Karpas-422 (cell line): ENCODE measurements around the gene C9orf153. TPM values are rescaled to one million over a fixed set of nuclear protein-coding genes. Genes with fewer than 3 reads are reported as not detected.
A peak's percentile ranks its signal among the peaks of the same experiment; 100 is the strongest.

ENCODE experiments used
- DNase-seq: peaks from one replicate; pipeline ENCODE4 v3.0.0-alpha.2; 2015
- H2AFZ ChIP-seq: fragments of 200-600 bp; sonication (generic); 2 replicates; pipeline ENCODE4 v1.6.1; 2014; ENCODE audit warnings: antibody characterized with exemption, low read length, mixed read lengths
- H3K27ac ChIP-seq: fragments of 200-600 bp; sonication (generic); 2 replicates; pipeline ENCODE4 v1.5.1; 2014; ENCODE audit warnings: mild to moderate bottlenecking, low read length, moderate library complexity
- H3K27me3 ChIP-seq: fragments of 200-600 bp; sonication (generic); 2 replicates; pipeline ENCODE4 v1.6.1; 2014; ENCODE audit warnings: low read length, mixed read lengths
- H3K36me3 ChIP-seq: fragments of 200-600 bp; sonication (generic); 2 replicates; pipeline ENCODE4 v1.6.1; 2014; ENCODE audit warnings: low read length, mixed read lengths; ENCODE audit not compliant: insufficient read depth
- H3K4me1 ChIP-seq: fragments of 200-600 bp; sonication (generic); 2 replicates; pipeline ENCODE4 v1.6.1; 2014; ENCODE audit warnings: mild to moderate bottlenecking, low read length, mixed read lengths
- H3K4me2 ChIP-seq: fragments of 200-600 bp; sonication (generic); 2 replicates; pipeline ENCODE4 v1.6.1; 2014; ENCODE audit warnings: low read length, low read depth, mild to moderate bottlenecking; ENCODE audit not compliant: poor library complexity, severe bottlenecking
- H3K4me3 ChIP-seq: fragments of 200-600 bp; sonication (generic); 2 replicates; pipeline ENCODE4 v1.5.1; 2014; ENCODE audit warnings: mild to moderate bottlenecking, antibody characterized with exemption, low read length, mixed read lengths
- H3K79me2 ChIP-seq: fragments of 200-600 bp; sonication (generic); 2 replicates; pipeline ENCODE4 v1.6.1; 2014; ENCODE audit warnings: mild to moderate bottlenecking, low read length, mixed read lengths
- H3K9ac ChIP-seq: fragments of 200-600 bp; sonication (generic); 2 replicates; pipeline ENCODE4 v1.6.0; 2014; ENCODE audit warnings: low read length
- H3K9me2 ChIP-seq: fragments of 200-600 bp; sonication (generic), shearing (Covaris generic); replicated peaks from 2 replicates; pipeline ENCODE4 v1.6.0; 2014; ENCODE audit warnings: mild to moderate bottlenecking, low read length, moderate library complexity; ENCODE audit not compliant: insufficient read depth
- H3K9me3 ChIP-seq: fragments of 300-700, 200-600 bp; sonication (generic); 2 replicates; pipeline ENCODE4 v1.6.1; 2014; ENCODE audit warnings: low read length, mixed read lengths
- H4K20me1 ChIP-seq: fragments of 200-600 bp; sonication (generic); 2 replicates; pipeline ENCODE4 v1.6.1; 2014; ENCODE audit warnings: mild to moderate bottlenecking, antibody characterized with exemption, low read length, low read depth; ENCODE audit not compliant: insufficient read depth
- total RNA-seq: library from RNA; depleted of rRNA; stranded (reverse); fragments of >200 nt; shearing (Covaris generic); gene quantifications from 2 replicates; pipeline ENCODE4 v1.2.3, GENCODE V29; 2014; ENCODE audit warnings: low replicate concordance

C9orf153 gene
- total RNA-seq, 1 experiment from 2014 or later: 2.9 TPM

DNA sequence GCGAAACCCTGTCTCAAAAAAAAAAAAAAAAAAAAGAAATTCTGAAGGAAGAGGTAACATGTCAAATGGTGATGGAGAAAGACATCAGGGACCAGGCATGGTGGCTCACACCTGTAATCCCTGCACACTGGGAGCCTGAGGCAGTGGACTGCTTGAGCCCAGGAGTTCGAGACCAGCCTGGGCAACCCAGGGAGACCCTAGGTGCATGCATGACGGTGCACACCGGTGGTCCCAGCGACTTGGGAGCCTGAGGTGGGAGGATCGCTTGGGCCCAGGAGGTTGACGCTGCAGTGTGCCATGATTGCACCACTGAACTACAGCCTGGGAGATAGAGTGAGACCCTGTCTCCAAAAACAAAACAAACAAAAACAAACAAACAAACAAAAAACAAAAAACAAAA is 21.1 kb upstream of the C9orf153 start:
- Histone ChIP-seq H3K27ac (no peak overlapping the region), H2AFZ (no peak overlapping the region), H3K4me1 (peaks cover 61% of the 10 kb centered on the region), H3K9ac (peak overlapping the region; percentile 93), H3K9me3 (no peaks in the 10 kb centered on the region), H3K79me2 (peaks cover 64% of the 10 kb centered on the region), H4K20me1 (no peaks in the 10 kb centered on the region), H3K4me2 (peak overlapping the region; percentile 80), H3K9me2 (no peaks in the 10 kb centered on the region), H3K4me3 (peak overlapping the region; percentile 91), H3K36me3 (peaks cover 7% of the 10 kb centered on the region; the same call in 1 of the 2 replicates), H3K27me3 (no peaks in the 10 kb centered on the region)
- DNase-seq: no peak

DNA sequence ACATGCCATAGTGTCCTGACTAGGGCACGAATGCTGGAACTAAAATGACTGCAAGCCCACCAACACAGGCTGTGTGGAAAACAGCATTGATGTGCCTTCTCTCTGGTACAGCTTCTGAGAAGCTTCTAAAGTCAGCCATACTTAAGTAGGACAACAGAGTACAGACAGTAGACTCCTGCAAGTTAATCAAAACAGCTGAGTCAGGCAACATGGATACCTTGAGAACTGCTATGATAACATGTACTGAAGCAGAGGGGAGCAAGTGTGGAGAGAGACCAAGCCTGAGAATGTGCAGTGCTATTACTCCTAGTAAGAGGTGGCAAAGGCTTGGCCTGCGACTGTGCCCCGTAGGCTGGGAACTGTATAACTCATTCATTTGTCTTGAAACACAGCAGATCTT is 20.4 kb upstream of the C9orf153 start:
- Histone ChIP-seq H3K27ac (no peak overlapping the region), H3K4me3 (no peak overlapping the region), H3K4me2 (peak overlapping the region; percentile 80), H3K9me3 (no peaks in the 10 kb centered on the region), H3K4me1 (peaks cover 55% of the 10 kb centered on the region), H2AFZ (no peak overlapping the region), H3K27me3 (no peaks in the 10 kb centered on the region), H3K9me2 (no peaks in the 10 kb centered on the region), H3K36me3 (peaks cover 7% of the 10 kb centered on the region; the same call in 1 of the 2 replicates), H4K20me1 (no peaks in the 10 kb centered on the region), H3K79me2 (peaks cover 72% of the 10 kb centered on the region), H3K9ac (no peak overlapping the region; the same call in 1 of the 2 replicates)
- no peak for DNase-seq

DNA sequence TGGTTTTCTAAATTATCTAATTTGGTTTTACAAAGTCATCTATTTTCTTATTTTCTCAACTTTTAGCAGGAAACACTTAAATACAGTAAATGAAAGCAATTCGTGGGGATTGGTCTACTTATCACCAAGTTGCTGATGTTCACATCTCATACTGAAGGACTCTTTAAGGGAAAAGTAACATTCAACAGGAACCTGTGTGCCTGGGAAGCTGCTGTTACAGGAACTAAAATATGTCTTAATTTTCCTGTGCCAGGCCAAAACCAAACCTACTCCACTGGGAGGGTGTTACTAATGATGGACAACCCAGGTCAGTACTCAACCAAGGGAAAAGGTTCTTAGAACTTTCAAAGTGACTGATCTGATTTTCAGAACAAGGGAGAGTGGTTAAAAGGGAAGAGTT is 17.6 kb upstream of the C9orf153 start:
- no peaks in the 10 kb centered on the region for H3K9me2 ChIP-seq
- no peak for DNase-seq
- H3K27me3 ChIP-seq: no peaks in the 10 kb centered on the region
- peak overlapping the region; percentile 35 for H3K4me2 ChIP-seq
- peak overlapping the region; percentile 46 for H3K27ac ChIP-seq
- peaks cover 97% of the 10 kb centered on the region for H3K79me2 ChIP-seq
- peaks cover 56% of the 10 kb centered on the region for H3K4me1 ChIP-seq
- no peak overlapping the region for H3K4me3 ChIP-seq
- H3K9ac ChIP-seq: peak overlapping the region; percentile 26
- H4K20me1 ChIP-seq: no peaks in the 10 kb centered on the region
- H3K9me3 ChIP-seq: no peaks in the 10 kb centered on the region
- H2AFZ ChIP-seq: no peak overlapping the region
- peaks cover 23% of the 10 kb centered on the region for H3K36me3 ChIP-seq

DNA sequence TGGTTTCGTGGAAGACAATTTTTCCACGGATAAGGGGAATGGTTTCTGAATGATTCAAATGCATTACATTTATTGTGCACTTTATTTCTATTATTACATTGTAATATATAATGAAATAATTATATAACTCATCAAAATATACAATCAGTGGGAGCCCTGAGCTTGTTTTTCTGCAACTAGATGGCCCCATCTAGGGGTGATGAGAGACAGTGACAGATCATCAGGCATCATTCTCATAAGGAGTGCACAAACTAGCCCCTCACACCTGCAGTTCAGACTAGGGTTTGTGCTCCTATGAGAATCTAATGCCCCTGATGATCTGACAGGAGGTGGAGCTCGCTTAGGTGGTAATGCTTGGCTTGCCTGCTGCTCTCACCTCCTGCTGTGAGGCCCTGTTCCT is 16.5 kb upstream of the C9orf153 start:
- no peak overlapping the region for H3K4me2 ChIP-seq
- H4K20me1 ChIP-seq: no peaks in the 10 kb centered on the region
- H3K36me3 ChIP-seq: peaks cover 34% of the 10 kb centered on the region
- H3K27me3 ChIP-seq: no peaks in the 10 kb centered on the region
- H3K4me1 ChIP-seq: peaks cover 55% of the 10 kb centered on the region
- H3K4me3 ChIP-seq: no peak overlapping the region
- no peaks in the 10 kb centered on the region for H3K9me2 ChIP-seq
- no peak overlapping the region for H2AFZ ChIP-seq
- no peaks in the 10 kb centered on the region for H3K9me3 ChIP-seq
- H3K79me2 ChIP-seq: peaks cover 98% of the 10 kb centered on the region
- DNase-seq: peak; percentile 71
- no peak overlapping the region; the same call in 1 of the 2 replicates for H3K27ac ChIP-seq
- H3K9ac ChIP-seq: no peak overlapping the region

DNA sequence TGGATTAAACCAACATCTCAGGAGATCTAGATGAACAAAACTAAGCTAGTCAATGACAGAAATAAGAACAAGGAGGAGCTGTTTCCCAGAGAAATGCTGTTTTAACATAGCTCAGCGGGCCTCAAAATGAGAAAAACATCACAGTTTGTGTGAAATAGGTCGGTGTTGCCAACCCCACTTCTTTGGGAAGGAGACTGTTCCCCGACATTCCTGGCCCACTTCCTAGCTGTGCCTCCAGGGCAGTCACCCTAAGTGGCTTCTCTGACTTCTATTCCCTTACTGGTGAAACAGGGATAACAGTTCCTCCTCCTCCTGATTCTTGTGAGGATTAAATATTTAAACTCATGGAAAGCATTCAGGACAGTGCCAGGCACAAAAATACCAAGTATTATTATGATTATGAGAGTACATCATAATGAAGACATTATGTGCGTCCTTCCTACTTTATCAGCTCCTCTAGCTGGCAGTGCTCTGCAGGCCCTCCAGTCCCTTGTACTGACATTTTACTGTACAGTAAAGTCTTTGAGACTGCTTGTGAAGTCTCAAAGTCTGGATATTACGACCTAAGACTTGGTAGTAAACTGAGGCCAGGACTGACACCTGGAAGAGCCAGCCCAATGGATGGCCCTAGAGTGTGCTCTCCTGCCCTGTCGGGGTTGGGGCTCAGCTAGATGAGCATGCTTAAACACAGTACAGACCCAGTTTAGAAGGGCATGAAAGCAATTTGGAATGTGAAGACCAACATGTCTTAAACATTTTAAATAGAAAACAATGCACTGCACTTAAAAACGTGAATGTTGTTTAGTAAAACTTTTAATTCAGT is 15.6 kb upstream of the C9orf153 start:
- H3K79me2 ChIP-seq: peaks cover 90% of the 10 kb centered on the region
- no peaks in the 10 kb centered on the region for H4K20me1 ChIP-seq
- no peak for DNase-seq

DNA sequence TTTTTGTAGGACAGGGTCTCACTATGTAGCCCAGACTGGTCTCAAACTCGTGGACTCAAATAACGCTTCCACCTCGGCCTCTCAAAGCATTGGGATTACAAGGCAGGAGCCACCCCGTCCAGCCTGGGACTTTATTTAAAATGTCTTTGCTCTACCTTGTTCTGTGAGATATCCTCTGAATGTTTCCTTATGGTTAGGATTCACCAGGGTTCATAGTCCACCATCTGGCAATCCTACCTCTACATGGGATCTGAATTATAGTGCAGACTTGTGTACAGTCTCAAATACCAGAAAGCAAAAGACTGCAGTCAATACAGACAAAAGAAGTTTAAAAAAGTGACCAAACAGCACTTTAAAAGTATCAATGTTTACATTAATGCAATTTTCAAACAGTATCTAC is 12.8 kb upstream of the C9orf153 start:
- no peaks in the 10 kb centered on the region for H3K27me3 ChIP-seq
- peaks cover 19% of the 10 kb centered on the region for H3K4me1 ChIP-seq
- H3K9me2 ChIP-seq: no peaks in the 10 kb centered on the region
- H3K9me3 ChIP-seq: no peaks in the 10 kb centered on the region
- peaks cover 28% of the 10 kb centered on the region for H3K36me3 ChIP-seq
- no peaks in the 10 kb centered on the region for H4K20me1 ChIP-seq
- no peak overlapping the region for H3K4me2 ChIP-seq
- no peak for DNase-seq
- H3K9ac ChIP-seq: no peak overlapping the region
- peaks cover 74% of the 10 kb centered on the region for H3K79me2 ChIP-seq
- H3K27ac ChIP-seq: no peak overlapping the region
- no peak overlapping the region for H3K4me3 ChIP-seq
- no peak overlapping the region for H2AFZ ChIP-seq

More for the DNA sequence above, 15.6 kb upstream of the C9orf153 start:
- H3K4me1 ChIP-seq: peaks cover 46% of the 10 kb centered on the region
- H3K9ac ChIP-seq: no peak overlapping the region
- no peaks in the 10 kb centered on the region for H3K27me3 ChIP-seq
- no peaks in the 10 kb centered on the region for H3K9me3 ChIP-seq
- no peak overlapping the region for H3K27ac ChIP-seq
- no peak overlapping the region for H2AFZ ChIP-seq
- H3K9me2 ChIP-seq: no peaks in the 10 kb centered on the region
- H3K4me3 ChIP-seq: no peak overlapping the region
- peaks cover 34% of the 10 kb centered on the region for H3K36me3 ChIP-seq
- H3K4me2 ChIP-seq: no peak overlapping the region

DNA sequence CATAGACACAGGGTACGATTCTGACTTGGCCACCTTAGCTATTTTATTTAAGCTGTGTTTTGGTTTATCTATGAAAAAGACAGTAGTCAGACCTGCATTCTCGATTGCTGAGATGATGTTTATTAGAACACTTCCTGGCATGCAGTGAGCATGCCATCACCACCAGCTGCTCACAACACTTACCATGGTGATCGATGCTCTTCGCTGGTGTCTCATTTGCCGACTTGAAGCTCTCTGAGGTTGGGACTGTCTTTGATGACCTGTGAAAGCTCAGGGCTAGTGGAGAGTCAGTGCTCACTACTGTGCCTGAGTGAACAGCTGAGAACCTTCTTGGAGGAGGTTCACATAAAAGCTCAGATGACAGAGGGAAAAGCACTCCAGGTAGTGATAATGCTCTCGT is 4.4 kb upstream of the C9orf153 start:
- Histone ChIP-seq H3K9me2 (no peaks in the 10 kb centered on the region), H4K20me1 (peaks cover 5% of the 10 kb centered on the region; the same call in 1 of the 2 replicates), H3K4me3 (no peak overlapping the region), H3K4me2 (no peak overlapping the region), H2AFZ (no peak overlapping the region), H3K36me3 (0 out of 2 replicates have a peak, but pooled peaks cover 5% of the 10 kb centered on the region), H3K79me2 (peaks cover 17% of the 10 kb centered on the region; the same call in 1 of the 2 replicates), H3K4me1 (no peaks in the 10 kb centered on the region), H3K27ac (no peak overlapping the region), H3K9me3 (no peaks in the 10 kb centered on the region), H3K9ac (no peak overlapping the region), H3K27me3 (no peaks in the 10 kb centered on the region)
- DNase-seq: no peak

DNA sequence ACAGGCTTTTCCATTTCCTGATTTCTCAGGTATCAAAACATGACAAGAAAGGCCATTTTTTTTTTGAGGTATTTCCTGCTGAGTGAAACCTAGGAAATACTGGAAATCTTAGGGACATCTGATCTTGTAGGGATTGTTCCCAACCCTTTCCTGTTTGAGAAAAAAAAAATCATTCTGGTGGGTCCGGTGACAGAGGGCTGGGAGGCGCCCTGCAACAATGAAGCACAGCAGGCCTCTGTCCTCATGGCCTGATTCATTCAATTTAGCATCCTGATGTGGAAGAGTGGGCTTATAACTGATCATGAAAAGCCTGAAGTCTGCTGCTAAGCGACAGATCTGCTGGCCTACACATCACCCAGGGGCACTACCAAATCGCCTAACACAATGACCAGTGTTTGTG is 3.0 kb upstream of the C9orf153 start:
- Histone ChIP-seq H3K4me2 (no peak overlapping the region), H3K9ac (no peak overlapping the region), H3K27me3 (no peaks in the 10 kb centered on the region), H3K79me2 (peaks cover 7% of the 10 kb centered on the region; the same call in 1 of the 2 replicates), H4K20me1 (peaks cover 5% of the 10 kb centered on the region; the same call in 1 of the 2 replicates), H3K36me3 (0 out of 2 replicates have a peak, but pooled peaks cover 5% of the 10 kb centered on the region), H3K9me2 (no peaks in the 10 kb centered on the region), H2AFZ (no peak overlapping the region), H3K27ac (no peak overlapping the region), H3K4me3 (no peak overlapping the region), H3K9me3 (no peaks in the 10 kb centered on the region), H3K4me1 (no peaks in the 10 kb centered on the region)
- no peak for DNase-seq
